Measurements from ENCODE around the gene MCF2L2. TPM values are rescaled to one million over a fixed set of nuclear protein-coding genes. Genes with fewer than 3 reads are reported as not detected.

Gene MCF2L2
- total and polyA plus RNA-seq, 7 donors, result 0.99 to 5.0 (median 4.0) TPM; not detected in 1

DNA sequence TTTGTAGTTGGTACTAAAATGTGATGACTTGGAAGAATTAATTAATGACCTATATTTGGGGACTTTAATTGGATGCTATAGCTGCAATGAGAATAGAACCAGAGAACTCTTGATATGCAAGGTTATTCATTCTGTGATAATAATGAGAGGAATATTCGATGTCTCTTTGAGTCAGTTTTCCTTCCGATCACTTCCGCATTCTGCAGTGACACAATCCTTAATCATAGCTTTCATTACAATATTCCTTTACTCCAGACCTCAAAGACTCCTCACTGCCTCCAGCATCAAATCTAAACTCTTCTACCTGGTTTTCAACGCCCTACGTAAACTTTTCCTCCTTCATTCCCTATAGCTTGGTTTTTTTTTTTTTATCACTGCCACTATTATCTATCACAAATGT lies 153.8 kb downstream of the MCF2L2 start:
- no peak overlapping the region for H3K27ac ChIP-seq
- no peak for DNase-seq
- no peak for TF ChIP-seq EP300 (IDR thresholded peaks at IDR 0.05)
- no peak for TF ChIP-seq POLR2AphosphoS5 (IDR thresholded peaks at IDR 0.05)
- no peak for TF ChIP-seq POLR2A (IDR thresholded peaks at IDR 0.05)
- TF ChIP-seq, protein P1, sequence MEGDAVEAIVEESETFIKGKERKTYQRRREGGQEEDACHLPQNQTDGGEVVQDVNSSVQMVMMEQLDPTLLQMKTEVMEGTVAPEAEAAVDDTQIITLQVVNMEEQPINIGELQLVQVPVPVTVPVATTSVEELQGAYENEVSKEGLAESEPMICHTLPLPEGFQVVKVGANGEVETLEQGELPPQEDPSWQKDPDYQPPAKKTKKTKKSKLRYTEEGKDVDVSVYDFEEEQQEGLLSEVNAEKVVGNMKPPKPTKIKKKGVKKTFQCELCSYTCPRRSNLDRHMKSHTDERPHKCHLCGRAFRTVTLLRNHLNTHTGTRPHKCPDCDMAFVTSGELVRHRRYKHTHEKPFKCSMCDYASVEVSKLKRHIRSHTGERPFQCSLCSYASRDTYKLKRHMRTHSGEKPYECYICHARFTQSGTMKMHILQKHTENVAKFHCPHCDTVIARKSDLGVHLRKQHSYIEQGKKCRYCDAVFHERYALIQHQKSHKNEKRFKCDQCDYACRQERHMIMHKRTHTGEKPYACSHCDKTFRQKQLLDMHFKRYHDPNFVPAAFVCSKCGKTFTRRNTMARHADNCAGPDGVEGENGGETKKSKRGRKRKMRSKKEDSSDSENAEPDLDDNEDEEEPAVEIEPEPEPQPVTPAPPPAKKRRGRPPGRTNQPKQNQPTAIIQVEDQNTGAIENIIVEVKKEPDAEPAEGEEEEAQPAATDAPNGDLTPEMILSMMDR (IDR thresholded peaks at IDR 0.05), result no peak
- no peak overlapping the region for H3K4me3 ChIP-seq
- no peaks in the 10 kb centered on the region for H3K9me3 ChIP-seq
- 61 to 86% methylated on average over 5 of the region's 5 CpGs for WGBS, 2 donors
- intact Hi-C loops (cut with DNase I), result no loop called here
- no peaks in the 10 kb centered on the region for H3K36me3 ChIP-seq
- no peaks in the 10 kb centered on the region for H3K4me1 ChIP-seq
- no peaks in the 10 kb centered on the region for H3K27me3 ChIP-seq

DNA sequence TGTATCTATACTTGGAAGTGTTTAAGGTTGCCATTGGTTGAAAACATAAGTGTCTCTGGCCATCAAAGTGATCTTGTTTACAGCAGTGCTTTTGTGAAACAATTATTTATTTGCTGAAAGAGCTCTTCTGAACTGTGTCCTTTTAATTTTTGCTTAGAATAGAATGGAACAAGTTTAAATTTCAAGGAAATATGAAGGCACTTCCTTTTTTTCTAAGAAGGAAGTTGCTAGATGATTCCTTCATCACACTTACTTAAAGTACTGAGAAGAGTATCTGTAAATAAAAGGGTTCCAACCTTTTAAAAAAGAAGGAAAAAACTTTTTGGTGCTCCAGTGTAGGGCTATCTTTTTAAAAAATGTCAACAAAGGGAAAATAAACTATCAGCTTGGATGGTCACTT lies 155.6 kb downstream of the MCF2L2 start:
- no peaks in the 10 kb centered on the region for H3K9me3 ChIP-seq
- no peaks in the 10 kb centered on the region for H3K4me1 ChIP-seq
- intact Hi-C loops (cut with DNase I), result no loop called here
- TF ChIP-seq POLR2AphosphoS5 (IDR thresholded peaks at IDR 0.05), result no peak
- TF ChIP-seq, protein P1 (IDR thresholded peaks at IDR 0.05), result no peak
- no peak for TF ChIP-seq POLR2A (IDR thresholded peaks at IDR 0.05)
- TF ChIP-seq EP300 (IDR thresholded peaks at IDR 0.05), result no peak
- H3K36me3 ChIP-seq, result no peaks in the 10 kb centered on the region
- H3K4me3 ChIP-seq, result no peak overlapping the region
- H3K27ac ChIP-seq, result no peak overlapping the region
- no peaks in the 10 kb centered on the region for H3K27me3 ChIP-seq
- no peak for DNase-seq

DNA sequence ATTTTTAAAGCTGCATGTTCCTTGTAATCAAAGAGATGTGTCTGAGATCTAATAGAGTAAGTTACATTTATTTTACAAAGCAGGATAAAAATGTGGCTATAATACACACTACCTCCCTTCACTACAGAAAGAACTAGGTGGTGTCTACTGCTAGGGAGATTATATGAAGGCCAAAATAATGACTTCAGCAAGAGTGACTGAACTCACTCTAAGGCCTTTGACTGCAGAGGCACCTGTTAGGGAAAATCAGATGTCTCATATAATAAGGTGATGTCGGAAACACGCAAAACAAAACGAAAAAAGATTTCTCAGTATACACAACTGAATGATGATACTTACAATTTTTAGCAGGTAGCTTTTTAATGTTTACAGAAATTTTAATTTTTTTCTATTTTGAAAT lies 156.3 kb downstream of the MCF2L2 start:
- no peaks in the 10 kb centered on the region for H3K27me3 ChIP-seq
- WGBS, 2 donors, result 95 to 96% methylated on average over 3 of the region's 3 CpGs
- no peak overlapping the region for H3K27ac ChIP-seq
- TF ChIP-seq EP300 (IDR thresholded peaks at IDR 0.05) (no peak), POLR2A (IDR thresholded peaks at IDR 0.05) (no peak), POLR2AphosphoS5 (IDR thresholded peaks at IDR 0.05) (no peak)
- TF ChIP-seq, protein P1 (IDR thresholded peaks at IDR 0.05), result no peak
- intact Hi-C loops (cut with DNase I), result no loop called here
- no peak for DNase-seq
- H3K9me3 ChIP-seq, result no peaks in the 10 kb centered on the region
- H3K36me3 ChIP-seq, result no peaks in the 10 kb centered on the region
- no peaks in the 10 kb centered on the region for H3K4me1 ChIP-seq
- H3K4me3 ChIP-seq, result no peak overlapping the region

DNA sequence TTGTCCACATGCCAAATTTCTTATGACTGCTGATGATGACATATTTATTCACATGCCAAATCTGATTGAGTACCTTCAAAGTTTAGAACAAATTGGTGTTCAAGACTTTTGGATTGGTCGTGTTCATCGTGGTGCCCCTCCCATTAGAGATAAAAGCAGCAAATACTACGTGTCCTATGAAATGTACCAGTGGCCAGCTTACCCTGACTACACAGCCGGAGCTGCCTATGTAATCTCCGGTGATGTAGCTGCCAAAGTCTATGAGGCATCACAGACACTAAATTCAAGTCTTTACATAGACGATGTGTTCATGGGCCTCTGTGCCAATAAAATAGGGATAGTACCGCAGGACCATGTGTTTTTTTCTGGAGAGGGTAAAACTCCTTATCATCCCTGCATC lies 158.1 kb downstream of the MCF2L2 start:
- TF ChIP-seq, protein P1 (IDR thresholded peaks at IDR 0.05), result no peak
- TF ChIP-seq POLR2A (IDR thresholded peaks at IDR 0.05), result no peak
- TF ChIP-seq EP300 (IDR thresholded peaks at IDR 0.05), result no peak
- TF ChIP-seq POLR2AphosphoS5 (IDR thresholded peaks at IDR 0.05), result no peak
- H3K9me3 ChIP-seq, result no peaks in the 10 kb centered on the region
- WGBS, 2 donors, result 30 to 73% methylated on average over 7 of the region's 7 CpGs
- DNase-seq, result no peak
- intact Hi-C loops (cut with DNase I), result no loop called here
- H3K4me1 ChIP-seq, result no peaks in the 10 kb centered on the region
- no peaks in the 10 kb centered on the region for H3K27me3 ChIP-seq
- H3K4me3 ChIP-seq, result no peak overlapping the region
- H3K27ac ChIP-seq, result no peak overlapping the region
- no peaks in the 10 kb centered on the region for H3K36me3 ChIP-seq

DNA sequence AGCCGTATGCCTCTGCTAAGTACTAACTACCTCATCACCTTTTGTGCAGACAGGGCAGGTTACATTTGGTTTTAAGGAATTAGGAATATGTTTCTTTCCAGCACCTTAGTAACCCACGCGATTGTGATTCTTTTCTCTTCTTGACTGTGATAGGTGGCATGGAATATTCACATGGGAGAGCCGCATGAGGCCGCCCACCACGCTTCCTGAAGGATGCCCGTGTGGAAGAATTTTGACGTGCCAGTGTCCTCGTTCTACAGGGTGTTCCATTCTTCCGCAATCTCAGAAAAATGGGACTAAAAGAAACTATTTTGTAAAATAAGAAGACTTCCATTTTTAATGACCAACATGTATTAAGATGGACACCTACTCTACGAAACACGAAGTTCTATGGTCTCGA lies 159.1 kb downstream of the MCF2L2 start:
- no peak overlapping the region for H3K4me3 ChIP-seq
- WGBS, 2 donors, result 94 to 97% methylated on average over 13 of the region's 13 CpGs
- H3K9me3 ChIP-seq, result no peaks in the 10 kb centered on the region
- no peak for DNase-seq
- H3K27ac ChIP-seq, result no peak overlapping the region
- peaks cover 0 to 5% (median 0%) of the 10 kb centered on the region in 4 donors for H3K4me1 ChIP-seq
- intact Hi-C loops (cut with DNase I), result no loop called here
- no peaks in the 10 kb centered on the region for H3K36me3 ChIP-seq
- no peaks in the 10 kb centered on the region for H3K27me3 ChIP-seq
- TF ChIP-seq, protein P1 (IDR thresholded peaks at IDR 0.05), result no peak
- no peak for TF ChIP-seq POLR2AphosphoS5 (IDR thresholded peaks at IDR 0.05)
- TF ChIP-seq POLR2A (IDR thresholded peaks at IDR 0.05), result no peak
- TF ChIP-seq EP300 (IDR thresholded peaks at IDR 0.05), result no peak
